CD14-positive monocyte (primary cell): ENCODE data around the gene GLTP. TPM values are rescaled to one million over a fixed set of nuclear protein-coding genes. Genes with fewer than 3 reads are reported as not detected.

Experiments used
- DNase-seq, 3 donors: peaks; one replicate each; pipeline ENCODE4 v3.0.0-alpha.2; 2011 to 2022
- H2AFZ ChIP-seq: 2 replicates; pipeline ENCODE4 v1.6.0; 2012; ENCODE audit warnings: mild to moderate bottlenecking, low read depth, low read length, inconsistent platforms; ENCODE audit not compliant: insufficient read depth, poor library complexity, severe bottlenecking
- H3K27ac ChIP-seq, 2 donors: 1 replicate in 1 of 2; 2 replicates in 1 of 2; pipeline ENCODE4 v1.5.1; 2012 to 2013; ENCODE audit warnings: low read length in 2 of 2, control low read depth in 1 of 2, inconsistent platforms in 1 of 2, low read depth in 1 of 2, mild to moderate bottlenecking in 1 of 2
- H3K27me3 ChIP-seq, 2 donors: one replicate each; pipeline versions ENCODE4 v1.6.0 to v1.6.1; 2011 to 2013; ENCODE audit warnings: low read length in 2 of 2; ENCODE audit not compliant: control insufficient read depth in 2 of 2, insufficient read depth in 2 of 2
- H3K36me3 ChIP-seq, 2 donors: replicated peaks in 1 of 2; 1 replicate in 1 of 2; 2 replicates in 1 of 2; pipeline versions ENCODE4 v1.5.1 to v1.6.1; 2012 to 2013; ENCODE audit warnings: low read length in 2 of 2, control low read depth in 1 of 2, inconsistent platforms in 1 of 2, mild to moderate bottlenecking in 1 of 2; ENCODE audit not compliant: insufficient read depth in 2 of 2, control insufficient read depth in 1 of 2
- H3K4me1 ChIP-seq, 2 donors: 1 replicate in 1 of 2; 2 replicates in 1 of 2; pipeline versions ENCODE4 v1.5.1 to v1.6.1; 2012 to 2013; ENCODE audit warnings: low read length in 2 of 2, control low read depth in 1 of 2, inconsistent platforms in 1 of 2, mild to moderate bottlenecking in 1 of 2, moderate library complexity in 1 of 2; ENCODE audit not compliant: insufficient read depth in 2 of 2, control insufficient read depth in 1 of 2
- H3K4me2 ChIP-seq: replicated peaks from 2 replicates; pipeline ENCODE3; 2012; ENCODE audit warnings: low read length, moderate library complexity, mild to moderate bottlenecking; ENCODE audit not compliant: poor library complexity, severe bottlenecking; ENCODE audit errors: extremely low read depth
- H3K4me3 ChIP-seq, 3 experiments: fragments of 200-600 bp in 1 of 3; sonication (generic) in 1 of 3; replicated peaks in 1 of 3; 1 replicate in 2 of 3; 2 replicates in 1 of 3; pipeline ENCODE4 v1.5.1; 2011 to 2013; ENCODE audit warnings: low read length in 3 of 3, mild to moderate bottlenecking in 3 of 3, control low read depth in 2 of 3, low read depth in 2 of 3, inconsistent platforms in 1 of 3, moderate library complexity in 1 of 3
- H3K79me2 ChIP-seq: 2 replicates; pipeline ENCODE4 v1.6.0; 2012; ENCODE audit warnings: mild to moderate bottlenecking, control low read depth, inconsistent platforms, low read length, moderate library complexity; ENCODE audit not compliant: insufficient read depth
- H3K9ac ChIP-seq: 2 replicates; pipeline ENCODE4 v1.6.0; 2017; ENCODE audit warnings: low read length, mild to moderate bottlenecking; ENCODE audit not compliant: insufficient read depth, poor library complexity, severe bottlenecking
- H3K9me3 ChIP-seq, 2 donors: replicated peaks in 1 of 2; 1 replicate in 1 of 2; 2 replicates in 1 of 2; pipeline versions ENCODE4 v1.5.1 to v1.6.1; 2012 to 2013; ENCODE audit warnings: low read length in 2 of 2, control low read depth in 1 of 2; ENCODE audit not compliant: control insufficient read depth in 1 of 2, insufficient read depth in 1 of 2
- H4K20me1 ChIP-seq: 2 replicates; pipeline ENCODE4 v1.6.0; 2012; ENCODE audit warnings: mild to moderate bottlenecking, low read length, control low read depth, moderate library complexity; ENCODE audit not compliant: insufficient read depth
- H3K27ac Mint-ChIP-seq, 7 donors: one replicate each; pipeline ENCODE4 v1.8.0; 2020; ENCODE audit warnings: mild to moderate bottlenecking in 7 of 7, mixed read lengths in 7 of 7, moderate library complexity in 6 of 7, inconsistent platforms in 2 of 7
- H3K27me3 Mint-ChIP-seq, 3 donors: one replicate each; pipeline ENCODE4 v1.8.0; 2021 to 2022; ENCODE audit warnings: low read depth in 3 of 3, mild to moderate bottlenecking in 3 of 3, mixed read lengths in 3 of 3, moderate library complexity in 3 of 3, inconsistent platforms in 1 of 3
- H3K36me3 Mint-ChIP-seq, 2 donors: one replicate each; pipeline ENCODE4 v1.8.0; 2020; ENCODE audit warnings: mixed read lengths in 2 of 2, inconsistent platforms in 1 of 2, mild to moderate bottlenecking in 1 of 2
- H3K4me1 Mint-ChIP-seq: one replicate; pipeline ENCODE4 v1.8.0; 2020; ENCODE audit warnings: mild to moderate bottlenecking, mixed read lengths
- H3K4me3 Mint-ChIP-seq, 2 donors: one replicate each; pipeline ENCODE4 v1.8.0; 2020; ENCODE audit warnings: mild to moderate bottlenecking in 2 of 2, mixed read lengths in 2 of 2, moderate library complexity in 1 of 2
- H3K9me3 Mint-ChIP-seq, 7 donors: one replicate each; pipeline ENCODE4 v1.8.0; 2020 to 2022; ENCODE audit warnings: mixed read lengths in 7 of 7, mild to moderate bottlenecking in 6 of 7, moderate library complexity in 6 of 7, inconsistent platforms in 2 of 7
- CTCF ChIP-seq: fragments of 200-600 bp; IDR thresholded peaks from one replicate; pipeline ENCODE4 v1.8.0; 2022; ENCODE audit warnings: antibody characterized with exemption, mild to moderate bottlenecking
- whole genome bisulfite sequencing: methylation state at CpG from one replicate; pipeline ENCODE4 v1.1.5; 2013; ENCODE audit warnings: missing lambda C conversion rate; ENCODE audit not compliant: insufficient coverage; 5-methylcytosine and 5-hydroxymethylcytosine counted together
- intact Hi-C, 2 donors: fragments of 100-400 bp; cut with micrococcal nuclease; formaldehyde crosslinking; loops; one replicate each; pipeline versions ENCODE4 v1.15.0 to v1.15.1; 2023
- polyA plus RNA-seq, 3 donors: library from polyadenylated mRNA; depleted of rRNA in 1 of 3; unstranded in 2 of 3; stranded (reverse) in 1 of 3; fragments of 300-500 nt in 2 of 3; fragments of >200 nt in 1 of 3; fragmentation: Illumina TruSeq in 2 of 3; gene quantifications; 1 replicate in 2 of 3; 2 replicates in 1 of 3; pipeline ENCODE4 v1.2.3, GENCODE V29; 2012 to 2021

The GLTP gene
- polyA plus RNA-seq, 3 donors = 46.2 to 65.9 (median 51.7) TPM

DNA sequence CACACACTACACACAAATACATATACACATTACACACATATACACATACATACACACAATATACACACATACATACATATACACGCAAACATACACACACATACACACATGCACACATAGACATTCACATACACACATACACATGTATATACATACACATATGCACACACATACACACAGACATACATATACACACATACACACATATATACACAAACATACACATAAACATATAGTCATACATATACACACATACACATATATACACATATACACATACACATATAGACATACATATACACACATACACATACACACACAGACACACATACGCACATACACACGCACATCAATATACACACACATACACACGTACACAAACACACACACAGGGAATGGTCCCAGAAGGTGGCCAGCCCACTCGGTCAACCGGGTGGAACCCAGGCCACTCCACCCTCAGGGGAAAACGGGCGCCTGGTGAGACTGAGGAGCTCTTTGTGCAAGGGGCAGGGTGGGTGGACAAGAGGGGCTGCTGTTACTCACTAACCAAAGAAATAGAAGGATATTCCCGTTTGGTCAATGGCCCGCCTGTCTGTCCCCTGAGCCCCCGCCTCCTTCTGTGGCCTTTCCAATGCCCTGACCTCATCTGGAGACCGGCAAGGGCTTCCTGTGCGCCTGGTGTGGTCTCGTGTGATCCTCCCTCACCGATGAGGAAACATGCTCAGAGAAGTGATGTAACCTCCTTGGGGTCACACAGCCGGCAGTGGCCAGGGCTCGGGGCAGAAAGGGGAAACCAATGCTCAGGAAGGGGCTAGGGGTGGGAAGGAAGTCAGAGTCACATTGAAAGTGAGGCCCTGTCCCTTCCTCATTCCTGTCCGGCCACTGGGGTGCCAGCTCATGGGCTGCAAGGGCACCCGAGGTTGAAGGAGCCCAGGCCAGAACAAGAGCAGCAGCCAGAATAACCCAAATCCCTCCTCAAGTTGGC lies 52.5 kb downstream of the GLTP start:
- peaks cover 8 to 16% (median 13%) of the 10 kb centered on the region in 3 donors for H3K27me3 Mint-ChIP-seq
- peaks cover 13 to 14% of the 10 kb centered on the region in 2 donors for H3K36me3 Mint-ChIP-seq
- WGBS = 14% methylated on average over 14 of the region's 19 CpGs
- H3K9me3 Mint-ChIP-seq = peaks cover 0 to 3% (median 0%) of the 10 kb centered on the region in 7 donors
- Histone ChIP-seq H3K27ac (peak overlapping the region; percentile 99 to 100), H3K27me3 (peaks cover 0 to 8% of the 10 kb centered on the region in 2 donors), H3K9ac (peak overlapping the region; percentile 70), H2AFZ (peak overlapping the region; percentile 53), H3K4me3 (peak overlapping the region in 1 of 3 experiments; percentile 63), H4K20me1 (no peaks in the 10 kb centered on the region), H3K79me2 (no peaks in the 10 kb centered on the region), H3K4me1 (peaks cover 62 to 72% of the 10 kb centered on the region in 2 donors), H3K9me3 (no peaks in the 10 kb centered on the region), H3K36me3 (no peaks in the 10 kb centered on the region), H3K4me2 (peak overlapping the region; percentile 71)
- peak overlapping the region; percentile 60 to 82 for H3K4me3 Mint-ChIP-seq
- intact Hi-C loops = loop anchor here in 1 of 2 donors (2.0 kb wide), 1 partner anchor 19 kb away; no protein-coding TSS in a partner anchor
- peaks cover 75% of the 10 kb centered on the region for H3K4me1 Mint-ChIP-seq
- DNase-seq = peak; percentile 98 to 100 (median 99)
- H3K27ac Mint-ChIP-seq = peak overlapping the region; percentile 98 to 99 (median 99)
- no peak for TF ChIP-seq CTCF

DNA sequence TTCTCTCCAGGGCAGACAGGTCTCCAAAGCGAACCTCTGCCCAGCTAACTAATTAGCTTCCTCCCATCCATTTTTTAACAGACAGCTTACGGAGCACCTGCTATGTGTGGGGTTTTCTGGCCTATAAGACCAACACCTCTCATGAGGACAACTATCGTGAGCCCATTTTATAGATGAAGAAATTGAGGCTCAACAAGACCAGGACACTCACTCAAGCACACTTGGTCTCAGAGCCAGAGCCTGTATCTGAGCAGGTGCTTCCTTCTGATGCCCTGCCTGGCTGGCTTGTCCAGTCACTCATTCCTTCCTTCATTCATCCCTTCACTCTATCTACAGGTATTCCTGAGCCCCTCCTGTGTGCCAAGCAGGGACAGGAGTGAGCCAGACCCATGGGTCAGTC lies 53.3 kb downstream of the GLTP start:
- no peak for TF ChIP-seq CTCF
- H3K4me1 Mint-ChIP-seq = peaks cover 73% of the 10 kb centered on the region
- H3K27ac Mint-ChIP-seq = peak overlapping the region; percentile 98 to 99 (median 99)

More for the DNA sequence above, 53.3 kb downstream of the GLTP start:
- WGBS = 100% methylated on average over 1 of the region's 3 CpGs
- H3K4me2 ChIP-seq = peak overlapping the region; percentile 71
- Mint-ChIP-seq H3K9me3 (peaks cover 0 to 3% (median 0%) of the 10 kb centered on the region in 7 donors), H3K4me3 (peak overlapping the region in 1 of 2 donors; percentile 82), H3K27me3 (peaks cover 5 to 10% (median 6%) of the 10 kb centered on the region in 3 donors), H3K36me3 (peaks cover 13 to 14% of the 10 kb centered on the region in 2 donors)
- no peak overlapping the region for H2AFZ ChIP-seq
- H3K27me3 ChIP-seq = peaks cover 0 to 2% of the 10 kb centered on the region in 2 donors
- no peaks in the 10 kb centered on the region for H3K9me3 ChIP-seq
- no peaks in the 10 kb centered on the region for H3K36me3 ChIP-seq
- DNase-seq = no peak
- no peaks in the 10 kb centered on the region for H4K20me1 ChIP-seq
- H3K9ac ChIP-seq = no peak overlapping the region
- intact Hi-C loops = no loop called here
- no peak overlapping the region for H3K4me3 ChIP-seq
- H3K4me1 ChIP-seq = peaks cover 61 to 66% of the 10 kb centered on the region in 2 donors
- H3K79me2 ChIP-seq = no peaks in the 10 kb centered on the region
- H3K27ac ChIP-seq = peak overlapping the region in 1 of 2 donors; percentile 99
